GM12892 (cell line): ENCODE data around the gene AKT1S1.

Experiments used
- POLR2A ChIP-seq: IDR thresholded peaks from 2 replicates; pipeline ENCODE4 v1.6.1; 2011; ENCODE audit warnings: low read depth, low read length, control low read depth
- POLR2AphosphoS5 ChIP-seq: IDR thresholded peaks from 2 replicates; pipeline ENCODE4 v1.6.1; 2011; ENCODE audit warnings: low read depth, low read length, control low read depth

GRCh38 chr19:49840736-49841249 lies 36.4 kb downstream of the AKT1S1 start:
- TF ChIP-seq POLR2A (no peak), POLR2AphosphoS5 (no peak)
